ENCODE results near the gene OSBPL8.

DNA sequence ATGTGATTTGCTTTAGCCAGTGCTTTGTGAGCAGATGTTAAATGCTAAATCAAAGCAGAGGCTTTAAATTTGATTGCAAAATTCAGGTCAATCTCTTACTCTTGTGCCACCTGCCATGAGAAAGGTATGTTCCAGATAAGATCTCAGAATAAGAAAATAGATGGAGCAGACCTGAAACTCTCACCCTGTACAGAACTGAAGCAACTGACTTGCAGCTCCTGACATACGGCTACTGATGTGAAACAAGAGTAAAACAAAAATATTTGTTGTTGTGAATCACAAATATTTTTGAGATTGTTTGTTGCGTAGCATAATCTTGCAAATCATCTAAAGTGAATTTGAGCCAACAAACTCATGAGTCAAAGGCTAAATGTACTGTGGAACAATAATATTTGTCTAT, 3.5 kb upstream of the OSBPL8 start:
- no peak for TF ChIP-seq POLR2A (IDR thresholded peaks at IDR 0.05; ENCODE audit: low read length)
- TF ChIP-seq GATA1 (IDR thresholded peaks at IDR 0.05; ENCODE audit: low read depth, low read length) = no peak
